ENCODE results near the gene BLOC1S1. TPM values are rescaled to one million over a fixed set of nuclear protein-coding genes. Genes with fewer than 3 reads are reported as not detected.
A peak's percentile ranks its signal among the peaks of the same experiment; 100 is the strongest.

The BLOC1S1 gene
- total RNA-seq, 4 donors from 2014 or later: 72.6 to 332 (median 248) TPM

GRCh38 chr12:55718624-55719275, 2.9 kb downstream of the BLOC1S1 start:
- H3K36me3 ChIP-seq: peaks cover 0 to 6% (median 0%) of the 10 kb centered on the region in 3 donors
- TF ChIP-seq, protein P1, sequence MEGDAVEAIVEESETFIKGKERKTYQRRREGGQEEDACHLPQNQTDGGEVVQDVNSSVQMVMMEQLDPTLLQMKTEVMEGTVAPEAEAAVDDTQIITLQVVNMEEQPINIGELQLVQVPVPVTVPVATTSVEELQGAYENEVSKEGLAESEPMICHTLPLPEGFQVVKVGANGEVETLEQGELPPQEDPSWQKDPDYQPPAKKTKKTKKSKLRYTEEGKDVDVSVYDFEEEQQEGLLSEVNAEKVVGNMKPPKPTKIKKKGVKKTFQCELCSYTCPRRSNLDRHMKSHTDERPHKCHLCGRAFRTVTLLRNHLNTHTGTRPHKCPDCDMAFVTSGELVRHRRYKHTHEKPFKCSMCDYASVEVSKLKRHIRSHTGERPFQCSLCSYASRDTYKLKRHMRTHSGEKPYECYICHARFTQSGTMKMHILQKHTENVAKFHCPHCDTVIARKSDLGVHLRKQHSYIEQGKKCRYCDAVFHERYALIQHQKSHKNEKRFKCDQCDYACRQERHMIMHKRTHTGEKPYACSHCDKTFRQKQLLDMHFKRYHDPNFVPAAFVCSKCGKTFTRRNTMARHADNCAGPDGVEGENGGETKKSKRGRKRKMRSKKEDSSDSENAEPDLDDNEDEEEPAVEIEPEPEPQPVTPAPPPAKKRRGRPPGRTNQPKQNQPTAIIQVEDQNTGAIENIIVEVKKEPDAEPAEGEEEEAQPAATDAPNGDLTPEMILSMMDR (IDR thresholded peaks at IDR 0.05): no peak
- TF ChIP-seq POLR2A (IDR thresholded peaks at IDR 0.05): no peak
- peaks cover 7 to 69% (median 13%) of the 10 kb centered on the region in 4 donors for H3K4me1 ChIP-seq
- H3K27ac ChIP-seq: peak overlapping the region in 3 of 4 donors; percentile 71 to 96 (median 94)
- H3K9me3 ChIP-seq: no peaks in the 10 kb centered on the region
- H3K27me3 ChIP-seq: no peaks in the 10 kb centered on the region
- peak in 1 of 3 donors; percentile 29 for DNase-seq
- H3K4me3 ChIP-seq: no peak overlapping the region

DNA sequence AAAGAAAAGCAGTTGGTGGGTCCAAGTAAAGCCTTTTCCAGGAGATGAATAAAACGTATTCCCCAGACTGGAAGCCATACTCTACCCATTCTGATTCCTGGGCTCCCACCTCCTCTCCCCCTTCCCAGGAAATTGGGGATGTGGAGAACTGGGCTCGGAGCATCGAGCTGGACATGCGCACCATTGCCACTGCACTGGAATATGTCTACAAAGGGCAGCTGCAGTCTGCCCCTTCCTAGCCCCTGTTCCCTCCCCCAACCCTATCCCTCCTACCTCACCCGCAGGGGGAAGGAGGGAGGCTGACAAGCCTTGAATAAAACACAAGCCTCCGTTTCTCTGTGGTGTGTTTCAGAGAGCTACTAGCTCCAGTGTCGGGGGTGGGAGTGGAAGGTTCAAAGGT, 3.5 kb downstream of the BLOC1S1 start:
- peak in 1 of 3 donors; percentile 40 for DNase-seq
- Histone ChIP-seq H3K27me3 (no peaks in the 10 kb centered on the region), H3K9me3 (no peaks in the 10 kb centered on the region), H3K4me1 (peaks cover 7 to 75% (median 14%) of the 10 kb centered on the region in 4 donors), H3K27ac (peak overlapping the region; percentile 42 to 96 (median 82)), H3K36me3 (peaks cover 0 to 12% (median 0%) of the 10 kb centered on the region in 3 donors), H3K4me3 (no peak overlapping the region)
- TF ChIP-seq, protein P1 (IDR thresholded peaks at IDR 0.05): no peak
- TF ChIP-seq POLR2A (IDR thresholded peaks at IDR 0.05): no peak

DNA sequence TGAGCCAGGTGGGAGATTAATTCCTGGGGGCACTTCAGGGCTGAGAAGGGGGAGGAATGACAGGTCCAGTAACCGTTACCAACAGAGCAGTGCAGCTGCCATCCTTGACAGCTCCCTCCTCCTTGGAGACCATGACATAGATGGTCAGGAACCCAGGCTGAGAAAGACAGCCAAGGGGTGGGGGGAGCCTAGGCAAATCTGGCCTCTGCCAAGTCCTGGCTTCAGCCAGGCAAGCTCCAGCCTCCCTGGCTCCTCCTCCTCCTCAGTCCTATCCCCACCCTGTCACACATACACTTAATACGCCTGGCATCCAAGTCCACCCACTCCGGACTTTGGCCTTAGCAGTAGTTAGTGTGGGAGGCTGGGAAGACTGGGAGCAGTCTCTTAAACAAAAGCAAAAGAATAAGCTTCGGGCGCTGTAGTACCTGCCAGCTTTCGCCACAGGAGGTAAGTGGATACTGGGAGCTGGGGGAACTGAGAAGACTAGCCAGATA, 4.3 kb downstream of the BLOC1S1 start, which contains the start of gene RDH5:
Gene RDH5 (plus strand): TSS at position 323 of the 494 bp plus-strand sequence. CDS start 792 bp downstream, outside the sequence.
- peak within 1 kb of the TSS in 2 of 4 donors; percentile 19 to 43 for H3K4me3 ChIP-seq
- H3K4me1 ChIP-seq: peaks cover 7 to 80% (median 16%) of the 10 kb centered on the region in 4 donors
- H3K36me3 ChIP-seq: peaks cover 0 to 19% (median 0%) of the 10 kb centered on the region in 3 donors
- no peaks in the 10 kb centered on the region for H3K9me3 ChIP-seq
- peak in 2 of 3 donors; percentile 85 to 91 for DNase-seq
- no peaks in the 10 kb centered on the region for H3K27me3 ChIP-seq
- H3K27ac ChIP-seq: peak within 1 kb of the TSS; percentile 46 to 96 (median 82)
- TF ChIP-seq, protein P1 (IDR thresholded peaks at IDR 0.05): peak in 3 of 6 experiments; percentile 8 to 41 (median 34)
- peak; percentile 90 to 94 for TF ChIP-seq POLR2A (IDR thresholded peaks at IDR 0.05)

GRCh38 chr12:55720894-55721444, 5.1 kb downstream of the BLOC1S1 start:
- Histone ChIP-seq H3K27ac (peak overlapping the region; percentile 31 to 96 (median 82)), H3K9me3 (no peaks in the 10 kb centered on the region), H3K4me1 (peaks cover 7 to 82% (median 16%) of the 10 kb centered on the region in 4 donors), H3K27me3 (no peaks in the 10 kb centered on the region), H3K36me3 (peaks cover 0 to 28% (median 0%) of the 10 kb centered on the region in 3 donors), H3K4me3 (peak overlapping the region in 2 of 4 donors; percentile 19 to 43)
- TF ChIP-seq, protein P1 (IDR thresholded peaks at IDR 0.05): peak in 4 of 6 experiments; percentile 32 to 78 (median 68)
- TF ChIP-seq POLR2A (IDR thresholded peaks at IDR 0.05): no peak
- peak in 2 of 3 donors; percentile 77 to 81 for DNase-seq

GRCh38 chr12:55721601-55722213, 5.9 kb downstream of the BLOC1S1 start:
- Histone ChIP-seq H3K4me1 (peaks cover 7 to 87% (median 17%) of the 10 kb centered on the region in 4 donors), H3K36me3 (peaks cover 0 to 32% (median 0%) of the 10 kb centered on the region in 3 donors), H3K4me3 (peak overlapping the region in 2 of 4 donors; percentile 19 to 43), H3K27me3 (no peaks in the 10 kb centered on the region), H3K9me3 (no peaks in the 10 kb centered on the region), H3K27ac (peak overlapping the region in 2 of 4 donors; percentile 94 to 96)
- TF ChIP-seq POLR2A (IDR thresholded peaks at IDR 0.05): no peak
- TF ChIP-seq, protein P1 (IDR thresholded peaks at IDR 0.05): no peak
- DNase-seq: no peak
